SH-SY5Y (cell line): ENCODE measurements around the gene RFTN1.

ENCODE experiments used
- GATA2 ChIP-seq: IDR thresholded peaks from 2 replicates; pipeline ENCODE4 v1.6.1; 2011; ENCODE audit warnings: mild to moderate bottlenecking, low read depth, low read length
- GATA3 ChIP-seq: IDR thresholded peaks from 2 replicates; pipeline ENCODE4 v1.6.1; 2011; ENCODE audit warnings: low read depth, mild to moderate bottlenecking, low read length, moderate library complexity

DNA sequence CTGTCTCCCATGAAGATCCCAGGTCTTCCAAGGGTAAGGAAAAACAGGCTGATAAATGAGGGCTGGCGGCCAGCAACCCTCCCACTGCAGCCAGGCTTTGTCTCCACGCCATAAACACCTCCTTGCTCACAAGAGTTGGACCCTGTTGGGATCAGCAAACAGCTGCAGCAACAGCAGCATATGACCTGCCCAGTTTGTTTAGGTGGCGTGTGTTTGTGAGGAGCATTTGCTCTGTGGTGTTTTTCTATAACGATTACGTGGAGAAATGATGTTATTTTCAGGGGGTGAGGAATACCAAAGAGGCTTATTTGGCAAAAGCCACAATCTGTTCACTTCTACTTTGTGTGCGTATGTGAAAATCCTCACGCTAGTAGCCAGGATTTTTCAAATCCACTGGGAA is 58.5 kb downstream of the RFTN1 start:
- no peak for TF ChIP-seq GATA3
- TF ChIP-seq GATA2: no peak
